GM19193 (cell line): ENCODE data around the gene TBC1D16.

Source experiments
- POLR2A ChIP-seq: IDR thresholded peaks from 4 replicates; pipeline ENCODE4 v1.6.1; 2011; ENCODE audit not compliant: insufficient read depth, insufficient read length; ENCODE audit errors: extremely low read depth

Gene TBC1D16

GRCh38 chr17:79897243-79898063 lies 138.2 kb downstream of the TBC1D16 start:
- TF ChIP-seq POLR2A = no peak

GRCh38 chr17:79892457-79893241 lies 143.0 kb downstream of the TBC1D16 start:
- TF ChIP-seq POLR2A = no peak

- no peak for TF ChIP-seq POLR2A
These were observed 144.4 kb downstream of the TBC1D16 start for GRCh38 chr17:79891113-79891730.

- TF ChIP-seq POLR2A = no peak
These were observed 145.0 kb downstream of the TBC1D16 start for GRCh38 chr17:79890706-79891105.

GRCh38 chr17:79888811-79889634 lies 146.6 kb downstream of the TBC1D16 start:
- TF ChIP-seq POLR2A = no peak

- TF ChIP-seq POLR2A = no peak
These were observed 147.6 kb downstream of the TBC1D16 start for GRCh38 chr17:79888009-79888540.

- TF ChIP-seq POLR2A = no peak
These were observed 148.2 kb downstream of the TBC1D16 start for GRCh38 chr17:79887451-79887991.

- TF ChIP-seq POLR2A = no peak
These were observed 152.5 kb downstream of the TBC1D16 start for GRCh38 chr17:79883202-79883601.
